HG03565 (cell line): Measurements from ENCODE around the gene ALPP.
"Not testable (repeated sequence)": the region's sequence is repeated elsewhere in the genome, so short reads cannot be mapped to it uniquely, and the experiment has no call there.

Experiments
- ATAC-seq: cut with Tn5 transposase; IDR thresholded peaks from one replicate; pipeline ENCODE4 v1.9.1; 2021; ENCODE audit warnings: mild to moderate bottlenecking, moderate library complexity; ENCODE audit not compliant: unreplicated experiment

The ALPP gene

GRCh38 chr2:232363064-232363783 lies 15.3 kb upstream of the ALPP start:
- not testable (repeated sequence) for ATAC-seq

GRCh38 chr2:232363784-232364615 lies 14.6 kb upstream of the ALPP start:
- ATAC-seq, result no peak

- ATAC-seq, result not testable (repeated sequence)
Observed at GRCh38 chr2:232364806-232365594, 13.6 kb upstream of the ALPP start.

- no peak for ATAC-seq
Observed at GRCh38 chr2:232365621-232366321, 12.8 kb upstream of the ALPP start.

GRCh38 chr2:232366461-232366860 lies 12.1 kb upstream of the ALPP start:
- not testable (repeated sequence) for ATAC-seq

GRCh38 chr2:232367016-232367415 lies 11.5 kb upstream of the ALPP start:
- ATAC-seq, result no peak

GRCh38 chr2:232367591-232368233 lies 10.8 kb upstream of the ALPP start:
- no peak for ATAC-seq

GRCh38 chr2:232368311-232368731 lies 10.2 kb upstream of the ALPP start:
- ATAC-seq, result no peak

- ATAC-seq, result no peak
Observed at GRCh38 chr2:232369126-232369951, 9.2 kb upstream of the ALPP start.

- ATAC-seq, result not testable (repeated sequence)
Observed at GRCh38 chr2:232370007-232370406, 8.5 kb upstream of the ALPP start.

- ATAC-seq, result no peak
Observed at GRCh38 chr2:232372231-232373208, 6.0 kb upstream of the ALPP start.

- ATAC-seq, result no peak
Observed at GRCh38 chr2:232374356-232374755, 4.2 kb upstream of the ALPP start.

- ATAC-seq, result no peak
Observed at GRCh38 chr2:232375164-232375563, 3.4 kb upstream of the ALPP start.

- no peak for ATAC-seq
Observed at GRCh38 chr2:232376260-232376659, 2.3 kb upstream of the ALPP start.

- no peak for ATAC-seq
Observed at GRCh38 chr2:232376713-232377112, 1.8 kb upstream of the ALPP start.

- ATAC-seq, result no peak
Observed at GRCh38 chr2:232377319-232377718, 1.2 kb upstream of the ALPP start.

- no peak for ATAC-seq
Observed at GRCh38 chr2:232377841-232378734, 463 bp upstream of the ALPP start.
